ENCODE measurements around the gene FSTL4.

- TF ChIP-seq, protein P1, sequence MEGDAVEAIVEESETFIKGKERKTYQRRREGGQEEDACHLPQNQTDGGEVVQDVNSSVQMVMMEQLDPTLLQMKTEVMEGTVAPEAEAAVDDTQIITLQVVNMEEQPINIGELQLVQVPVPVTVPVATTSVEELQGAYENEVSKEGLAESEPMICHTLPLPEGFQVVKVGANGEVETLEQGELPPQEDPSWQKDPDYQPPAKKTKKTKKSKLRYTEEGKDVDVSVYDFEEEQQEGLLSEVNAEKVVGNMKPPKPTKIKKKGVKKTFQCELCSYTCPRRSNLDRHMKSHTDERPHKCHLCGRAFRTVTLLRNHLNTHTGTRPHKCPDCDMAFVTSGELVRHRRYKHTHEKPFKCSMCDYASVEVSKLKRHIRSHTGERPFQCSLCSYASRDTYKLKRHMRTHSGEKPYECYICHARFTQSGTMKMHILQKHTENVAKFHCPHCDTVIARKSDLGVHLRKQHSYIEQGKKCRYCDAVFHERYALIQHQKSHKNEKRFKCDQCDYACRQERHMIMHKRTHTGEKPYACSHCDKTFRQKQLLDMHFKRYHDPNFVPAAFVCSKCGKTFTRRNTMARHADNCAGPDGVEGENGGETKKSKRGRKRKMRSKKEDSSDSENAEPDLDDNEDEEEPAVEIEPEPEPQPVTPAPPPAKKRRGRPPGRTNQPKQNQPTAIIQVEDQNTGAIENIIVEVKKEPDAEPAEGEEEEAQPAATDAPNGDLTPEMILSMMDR (conservative IDR thresholded peaks at IDR 0.05; ENCODE audit: low read depth in 2 of 2) = peak; percentile 41 to 64
- TF ChIP-seq POLR2AphosphoS5 (IDR thresholded peaks at IDR 0.05; ENCODE audit: low read depth) = no peak
- TF ChIP-seq ZNF331 (CRISPR knock-in tag; IDR thresholded peaks at IDR 0.05; ENCODE audit: low read depth) = no peak
- TF ChIP-seq ZNF114 (CRISPR knock-in tag; IDR thresholded peaks at IDR 0.05) = no peak
These were observed 1.6 kb downstream of the FSTL4 start for GRCh38 chr5:133610489-133611356.
